Endothelial cell of umbilical vein (primary cell): ENCODE measurements around the gene MFSD2A. TPM values are rescaled to one million over a fixed set of nuclear protein-coding genes. Genes with fewer than 3 reads are reported as not detected.

ENCODE experiments used
- BruUV-seq: library from RNA; stranded (reverse); fragments of 400-500 nt; replicated peaks from 2 replicates; lab custom pipeline; 2021; lab: Mats Ljungman, UMichigan
- CTCF ChIA-PET: fragments of 300-600, 350-600 bp; sonication (Branson Sonifier 250); formaldehyde crosslinking; loops from one replicate; lab custom pipeline; 2021; ENCODE audit warnings: antibody characterized with exemption, inconsistent platforms; lab: Charles Lee
- POLR2A ChIA-PET: fragments of 300-600, 350-600 bp; sonication (Branson Sonifier 250); formaldehyde crosslinking; loops from one replicate; lab custom pipeline; 2021; ENCODE audit warnings: antibody characterized with exemption, inconsistent platforms; lab: Charles Lee
- DNase-seq: peaks from one replicate; pipeline ENCODE4 v3.0.0-alpha.2; 2011; ENCODE audit warnings: low read depth, low spot score
- FAIRE-seq: peaks from 2 replicates; lab custom pipeline; 2011; peaks lifted over from hg19 to GRCh38; lab: Jason Lieb, UNC
- H2AFZ ChIP-seq: 2 replicates; pipeline ENCODE4 v1.6.0; 2012; ENCODE audit warnings: low read depth, low read length, control low read depth, inconsistent platforms
- H3K27ac ChIP-seq: 2 replicates; pipeline ENCODE4 v1.5.1; 2011; ENCODE audit warnings: low read depth, mild to moderate bottlenecking, control low read depth, low read length, moderate library complexity; ENCODE audit not compliant: insufficient read depth
- H3K27me3 ChIP-seq, 2 experiments: 2 replicates each; pipeline versions ENCODE4 v1.6.0 to v1.6.1; 2011; ENCODE audit warnings: low read length in 2 of 2, mixed read lengths in 1 of 2; ENCODE audit not compliant: control insufficient read depth in 2 of 2, insufficient read depth in 2 of 2
- H3K36me3 ChIP-seq, 2 experiments: 2 replicates in 1 of 2; 3 replicates in 1 of 2; pipeline ENCODE4 v1.5.1; 2011; ENCODE audit warnings: low read length in 2 of 2, mild to moderate bottlenecking in 1 of 2, moderate library complexity in 1 of 2; ENCODE audit not compliant: control insufficient read depth in 2 of 2, insufficient read depth in 2 of 2; ENCODE audit errors: extremely low read depth in 1 of 2
- H3K4me1 ChIP-seq: 3 replicates; pipeline ENCODE4 v1.5.1; 2011; ENCODE audit warnings: mild to moderate bottlenecking, low read length; ENCODE audit not compliant: control insufficient read depth, insufficient read depth; ENCODE audit errors: extremely low read depth
- H3K4me2 ChIP-seq: 2 replicates; pipeline ENCODE4 v1.6.1; 2011; ENCODE audit warnings: low read length, control low read depth, mixed read lengths; ENCODE audit not compliant: insufficient read depth
- H3K4me3 ChIP-seq, 3 experiments: fragments of 200-600 bp in 1 of 3; sonication (generic), shearing (Covaris generic) in 1 of 3; replicated peaks in 1 of 3; 2 replicates each; pipeline ENCODE4 v1.5.1; 2011 to 2016; ENCODE audit warnings: control low read depth in 3 of 3, low read length in 3 of 3, mild to moderate bottlenecking in 2 of 3, inconsistent platforms in 1 of 3, low read depth in 1 of 3, moderate library complexity in 1 of 3; ENCODE audit not compliant: insufficient read depth in 1 of 3
- H3K79me2 ChIP-seq: 2 replicates; pipeline ENCODE4 v1.6.0; 2012; ENCODE audit warnings: low read length, inconsistent platforms; ENCODE audit not compliant: control insufficient read depth, insufficient read depth
- H3K9ac ChIP-seq: replicated peaks from 2 replicates; pipeline ENCODE3; 2011; ENCODE audit warnings: low read length, control low read depth; ENCODE audit not compliant: insufficient read depth; ENCODE audit errors: extremely low read depth
- H3K9me1 ChIP-seq: replicated peaks from 3 replicates; pipeline ENCODE4 v1.6.0; 2011; ENCODE audit warnings: mild to moderate bottlenecking, low read length; ENCODE audit not compliant: control insufficient read depth, insufficient read depth; ENCODE audit errors: extremely low read depth
- H3K9me3 ChIP-seq: replicated peaks from 2 replicates; pipeline ENCODE4 v1.5.1; 2012; ENCODE audit warnings: low read length, inconsistent platforms; ENCODE audit not compliant: control insufficient read depth, insufficient read depth
- H4K20me1 ChIP-seq: replicated peaks from 2 replicates; pipeline ENCODE3; 2011; ENCODE audit warnings: mild to moderate bottlenecking, low read length; ENCODE audit not compliant: control insufficient read depth, insufficient read depth; ENCODE audit errors: extremely low read depth
- EZH2 ChIP-seq: IDR thresholded peaks from 2 replicates; pipeline ENCODE4 v1.6.1; 2012; ENCODE audit warnings: borderline replicate concordance, low read depth, mild to moderate bottlenecking, moderate library complexity, low read length, inconsistent platforms; ENCODE audit not compliant: severe bottlenecking
- FOS ChIP-seq: IDR thresholded peaks from 2 replicates; pipeline ENCODE4 v1.6.1; 2011; ENCODE audit warnings: mild to moderate bottlenecking, low read length, moderate library complexity, borderline replicate concordance; ENCODE audit not compliant: insufficient read depth
- GATA2 ChIP-seq: IDR thresholded peaks from 2 replicates; pipeline ENCODE4 v1.7.0; 2011; ENCODE audit warnings: low read depth, mild to moderate bottlenecking, moderate library complexity, mixed read lengths, low read length; ENCODE audit not compliant: insufficient read length, insufficient read depth
- JUN ChIP-seq: IDR thresholded peaks from 2 replicates; pipeline ENCODE4 v1.6.1; 2011; ENCODE audit warnings: borderline replicate concordance, low read depth; ENCODE audit not compliant: insufficient read length, insufficient read depth
- MYC ChIP-seq: IDR thresholded peaks from one replicate; pipeline ENCODE4 v1.6.1; 2011; ENCODE audit warnings: mild to moderate bottlenecking, low read depth, low read length
- POLR2A ChIP-seq: IDR thresholded peaks from 2 replicates; pipeline ENCODE4 v1.6.1; 2012; ENCODE audit warnings: low read depth, mild to moderate bottlenecking, control low read depth, low read length
- POLR2AphosphoS5 ChIP-seq: IDR thresholded peaks from 2 replicates; pipeline ENCODE4 v1.6.1; 2012; ENCODE audit warnings: low read depth, mild to moderate bottlenecking, control low read depth, low read length, moderate library complexity; ENCODE audit not compliant: insufficient read depth
- dilution Hi-C: fragments of 300-500 bp; cut with MboI; formaldehyde crosslinking; loops from one replicate; pipeline ENCODE4 v1.15.0; 2019; ENCODE audit warnings: low sequenced_read_pairs; ENCODE audit not compliant: extremely low pct_ligation_motif_present
- intact Hi-C: fragments of 100-400 bp; cut with micrococcal nuclease; formaldehyde crosslinking; loops from one replicate; pipeline ENCODE4 v1.10.0; 2022
- polyA plus RNA-seq, 4 experiments: library from polyadenylated mRNA; depleted of rRNA in 3 of 4; stranded (reverse) in 3 of 4; unstranded in 1 of 4; fragments of >200 nt; gene quantifications; 2 replicates each; pipeline versions ENCODE4 v1.2.1 to v1.2.3, GENCODE V29; 2011 to 2012; ENCODE audit warnings: missing spikeins in 1 of 4
- total RNA-seq: library from RNA; stranded (reverse); gene quantifications from 2 replicates; pipeline ENCODE4 v1.2.3, GENCODE V29; 2021
- TF ChIP-seq, protein P1 (sequence below): IDR thresholded peaks from 2 replicates; pipeline ENCODE4 v1.6.1; 2011; ENCODE audit not compliant: insufficient read depth, insufficient read length
- TF ChIP-seq, protein P2 (sequence below), 2 donors: IDR thresholded peaks; 1 replicate in 1 of 2; 2 replicates in 1 of 2; pipeline ENCODE4 v1.5.1; 2011; ENCODE audit warnings: low read length in 2 of 2, mild to moderate bottlenecking in 2 of 2, moderate library complexity in 2 of 2, control low read depth in 1 of 2, inconsistent platforms in 1 of 2, low read depth in 1 of 2; ENCODE audit not compliant: insufficient read depth in 1 of 2; ENCODE audit errors: extremely low read depth in 1 of 2

Gene MFSD2A
- total and polyA plus RNA-seq, 2 donors (not counting 3 experiments of a cell fraction or from before 2014, with no cell fraction given), result 2.7 to 5.5 TPM

DNA sequence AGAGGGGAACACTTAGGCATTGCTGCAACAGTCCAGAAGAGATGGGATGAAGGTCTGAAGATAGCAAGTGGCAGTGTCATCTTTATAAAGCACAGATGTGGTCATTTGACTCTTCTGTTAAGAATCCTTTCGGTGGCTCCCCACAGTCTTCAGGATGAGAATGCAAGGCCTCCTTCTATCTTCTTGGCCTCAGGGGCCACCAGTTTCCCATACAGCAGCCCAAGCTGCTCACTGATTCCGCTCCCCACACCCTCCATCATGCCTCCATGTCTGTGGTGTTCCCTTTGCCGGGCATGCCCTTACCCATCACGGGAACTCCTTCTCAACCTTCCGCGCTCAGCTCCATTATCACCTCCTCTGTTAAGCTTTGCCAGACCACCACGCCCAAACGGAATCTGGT lies 16.1 kb upstream of the MFSD2A start:
- no peak for TF ChIP-seq FOS
- TF ChIP-seq, protein P1, sequence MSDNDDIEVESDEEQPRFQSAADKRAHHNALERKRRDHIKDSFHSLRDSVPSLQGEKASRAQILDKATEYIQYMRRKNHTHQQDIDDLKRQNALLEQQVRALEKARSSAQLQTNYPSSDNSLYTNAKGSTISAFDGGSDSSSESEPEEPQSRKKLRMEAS, result no peak
- TF ChIP-seq EZH2, result no peak
- Histone ChIP-seq H3K79me2 (no peaks in the 10 kb centered on the region), H3K9me1 (no peaks in the 10 kb centered on the region), H3K27ac (no peak overlapping the region), H4K20me1 (no peaks in the 10 kb centered on the region), H3K4me2 (no peak overlapping the region), H3K9ac (no peak overlapping the region), H3K4me1 (no peaks in the 10 kb centered on the region), H3K27me3 (peaks cover 7% of the 10 kb centered on the region in 2 experiments), H3K4me3 (no peak overlapping the region), H3K9me3 (no peaks in the 10 kb centered on the region), H2AFZ (no peak overlapping the region), H3K36me3 (no peaks in the 10 kb centered on the region)
- FAIRE-seq (no peak), DNase-seq (no peak)
- no TSS peak for BruUV-seq
- ChIA-PET POLR2A (interaction anchor here (0.6 kb wide), 1 partner anchor 27 kb away, joined by 3 read pairs; no protein-coding TSS in a partner anchor), CTCF (interaction anchor here (0.9 to 2.0 kb wide), 3 partner anchors 9 to 281 kb away, joined by 3 to 4 read pairs (median 3); no protein-coding TSS in a partner anchor)
- intact Hi-C loops, result no loop called here
- dilution Hi-C loops, result no loop called here

DNA sequence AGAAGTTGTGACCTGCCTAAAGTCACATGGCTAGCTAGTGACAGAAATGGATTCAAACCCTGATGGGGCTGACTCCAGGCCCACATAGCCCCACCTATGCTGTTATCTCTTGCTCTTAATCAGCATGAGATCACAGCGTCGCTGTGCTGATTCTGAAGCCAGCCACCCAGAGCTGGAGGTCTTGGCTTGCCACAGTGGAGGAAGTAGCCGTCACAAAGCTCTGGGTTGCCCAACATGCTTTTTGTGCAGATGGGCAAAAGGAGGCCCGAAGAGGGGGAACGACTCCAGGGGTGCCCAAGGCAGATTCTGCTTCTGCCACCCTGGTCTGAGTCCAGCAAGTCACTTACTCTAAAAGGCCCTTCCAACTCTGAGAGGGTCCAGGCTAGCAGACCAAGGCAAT lies 14.7 kb upstream of the MFSD2A start:
- dilution Hi-C loops (no loop called here), intact Hi-C loops (no loop called here)
- Histone ChIP-seq H3K27me3 (peaks cover 7% of the 10 kb centered on the region in 2 experiments), H4K20me1 (no peaks in the 10 kb centered on the region), H3K4me1 (no peaks in the 10 kb centered on the region), H3K4me2 (no peak overlapping the region), H2AFZ (no peak overlapping the region), H3K9ac (no peak overlapping the region), H3K27ac (no peak overlapping the region), H3K9me1 (no peaks in the 10 kb centered on the region), H3K9me3 (no peaks in the 10 kb centered on the region), H3K79me2 (no peaks in the 10 kb centered on the region), H3K4me3 (no peak overlapping the region), H3K36me3 (no peaks in the 10 kb centered on the region)
- no peak for DNase-seq
- TF ChIP-seq MYC (no peak), GATA2 (no peak), FOS (no peak), EZH2 (no peak), POLR2AphosphoS5 (no peak), JUN (no peak), POLR2A (no peak)
- TF ChIP-seq, protein P2, sequence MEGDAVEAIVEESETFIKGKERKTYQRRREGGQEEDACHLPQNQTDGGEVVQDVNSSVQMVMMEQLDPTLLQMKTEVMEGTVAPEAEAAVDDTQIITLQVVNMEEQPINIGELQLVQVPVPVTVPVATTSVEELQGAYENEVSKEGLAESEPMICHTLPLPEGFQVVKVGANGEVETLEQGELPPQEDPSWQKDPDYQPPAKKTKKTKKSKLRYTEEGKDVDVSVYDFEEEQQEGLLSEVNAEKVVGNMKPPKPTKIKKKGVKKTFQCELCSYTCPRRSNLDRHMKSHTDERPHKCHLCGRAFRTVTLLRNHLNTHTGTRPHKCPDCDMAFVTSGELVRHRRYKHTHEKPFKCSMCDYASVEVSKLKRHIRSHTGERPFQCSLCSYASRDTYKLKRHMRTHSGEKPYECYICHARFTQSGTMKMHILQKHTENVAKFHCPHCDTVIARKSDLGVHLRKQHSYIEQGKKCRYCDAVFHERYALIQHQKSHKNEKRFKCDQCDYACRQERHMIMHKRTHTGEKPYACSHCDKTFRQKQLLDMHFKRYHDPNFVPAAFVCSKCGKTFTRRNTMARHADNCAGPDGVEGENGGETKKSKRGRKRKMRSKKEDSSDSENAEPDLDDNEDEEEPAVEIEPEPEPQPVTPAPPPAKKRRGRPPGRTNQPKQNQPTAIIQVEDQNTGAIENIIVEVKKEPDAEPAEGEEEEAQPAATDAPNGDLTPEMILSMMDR (IDR thresholded peaks at IDR 0.05; ENCODE audit: extremely low read depth in 1 of 2, insufficient read depth in 1 of 2, low read depth in 1 of 2, low read length in 2 of 2), result no peak
- TF ChIP-seq, protein P1, result no peak
- CTCF ChIA-PET, result interaction anchor here (1.3 kb wide), 1 partner anchor 20 kb away, joined by 3 read pairs; no protein-coding TSS in a partner anchor
- FAIRE-seq, result no peak
- no TSS peak for BruUV-seq
- POLR2A ChIA-PET, result no interaction called here
